Fibroblast of villous mesenchyme (primary cell): Measurements from ENCODE around the gene NPAS2. TPM values are rescaled to one million over a fixed set of nuclear protein-coding genes. Genes with fewer than 3 reads are reported as not detected.

Experiments used
- DNase-seq: peaks from one replicate; pipeline ENCODE4 v3.0.0-alpha.2; 2010; ENCODE audit warnings: low read depth
- H3K4me3 ChIP-seq: 2 replicates; pipeline ENCODE4 v1.5.1; 2011; ENCODE audit warnings: low read depth, mild to moderate bottlenecking, low read length
- total RNA-seq: library from RNA; depleted of rRNA; stranded (reverse); fragments of >200 nt; gene quantifications from 2 replicates; pipeline ENCODE4 v1.2.3, GENCODE V29; 2012
- TF ChIP-seq, protein P1 (sequence below): IDR thresholded peaks from 2 replicates; pipeline ENCODE4 v1.5.1; 2012; ENCODE audit warnings: low read depth, mild to moderate bottlenecking, low read length; ENCODE audit not compliant: insufficient read depth

NPAS2 gene
- total RNA-seq, 1 donor, result 17.3 TPM

GRCh38 chr2:100968146-100969145, 148.5 kb downstream of the NPAS2 start:
- H3K4me3 ChIP-seq, result no peak overlapping the region
- no peak for DNase-seq
- TF ChIP-seq, protein P1, sequence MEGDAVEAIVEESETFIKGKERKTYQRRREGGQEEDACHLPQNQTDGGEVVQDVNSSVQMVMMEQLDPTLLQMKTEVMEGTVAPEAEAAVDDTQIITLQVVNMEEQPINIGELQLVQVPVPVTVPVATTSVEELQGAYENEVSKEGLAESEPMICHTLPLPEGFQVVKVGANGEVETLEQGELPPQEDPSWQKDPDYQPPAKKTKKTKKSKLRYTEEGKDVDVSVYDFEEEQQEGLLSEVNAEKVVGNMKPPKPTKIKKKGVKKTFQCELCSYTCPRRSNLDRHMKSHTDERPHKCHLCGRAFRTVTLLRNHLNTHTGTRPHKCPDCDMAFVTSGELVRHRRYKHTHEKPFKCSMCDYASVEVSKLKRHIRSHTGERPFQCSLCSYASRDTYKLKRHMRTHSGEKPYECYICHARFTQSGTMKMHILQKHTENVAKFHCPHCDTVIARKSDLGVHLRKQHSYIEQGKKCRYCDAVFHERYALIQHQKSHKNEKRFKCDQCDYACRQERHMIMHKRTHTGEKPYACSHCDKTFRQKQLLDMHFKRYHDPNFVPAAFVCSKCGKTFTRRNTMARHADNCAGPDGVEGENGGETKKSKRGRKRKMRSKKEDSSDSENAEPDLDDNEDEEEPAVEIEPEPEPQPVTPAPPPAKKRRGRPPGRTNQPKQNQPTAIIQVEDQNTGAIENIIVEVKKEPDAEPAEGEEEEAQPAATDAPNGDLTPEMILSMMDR, result no peak

- DNase-seq, result no peak
- H3K4me3 ChIP-seq, result no peak overlapping the region
- TF ChIP-seq, protein P1, result no peak
These were observed 150.1 kb downstream of the NPAS2 start for GRCh38 chr2:100969998-100970397.

GRCh38 chr2:100971221-100971620, 151.3 kb downstream of the NPAS2 start:
- no peak for DNase-seq
- TF ChIP-seq, protein P1, result no peak
- H3K4me3 ChIP-seq, result no peak overlapping the region

DNA sequence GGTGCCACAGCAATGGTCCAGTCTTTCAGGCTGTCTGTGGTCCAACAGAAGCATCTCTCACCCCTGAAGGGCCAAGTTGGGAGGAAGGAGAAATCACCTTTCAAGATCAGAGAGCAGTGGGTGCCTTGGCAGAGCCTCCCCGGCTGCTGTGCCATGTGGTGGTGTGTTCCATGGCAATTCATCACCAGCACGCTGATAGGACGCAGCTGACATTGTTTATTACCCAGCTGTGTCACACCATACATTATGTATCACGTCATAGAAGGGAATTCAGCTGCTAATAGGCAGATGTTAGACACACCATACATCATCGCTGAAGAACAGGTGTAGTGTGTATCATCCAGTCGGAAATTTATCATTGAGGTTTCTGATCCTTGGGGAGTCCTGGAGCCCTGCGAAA, 152.5 kb downstream of the NPAS2 start:
- DNase-seq, result no peak
- TF ChIP-seq, protein P1, result no peak
- H3K4me3 ChIP-seq, result no peak overlapping the region

GRCh38 chr2:100974712-100975520, 155.0 kb downstream of the NPAS2 start:
- TF ChIP-seq, protein P1, result no peak

GRCh38 chr2:100975521-100975785, 155.5 kb downstream of the NPAS2 start:
- DNase-seq, result no peak
- no peak overlapping the region for H3K4me3 ChIP-seq
- TF ChIP-seq, protein P1, result no peak

More at GRCh38 chr2:100974712-100975520, 155.0 kb downstream of the NPAS2 start:
- no peak for DNase-seq
- H3K4me3 ChIP-seq, result no peak overlapping the region
